Erythroblast (primary cell): Measurements from ENCODE around the gene SOD2.
"Not testable (repeated sequence)": the region's sequence is repeated elsewhere in the genome, so short reads cannot be mapped to it uniquely, and the experiment has no call there.

Source experiments
- DNase-seq, 2 experiments: peaks; one replicate each; lab custom pipeline; 2025; lab: John Stamatoyannopoulos, UW
- GATA1 ChIP-seq: IDR thresholded peaks from 2 replicates; pipeline ENCODE4 v1.6.1; 2011; ENCODE audit warnings: low read depth, mild to moderate bottlenecking, control low read depth, low read length, moderate library complexity
- POLR2A ChIP-seq: IDR thresholded peaks from 2 replicates; pipeline ENCODE4 v1.6.1; 2011; ENCODE audit warnings: mild to moderate bottlenecking, low read length

Gene SOD2

GRCh38 chr6:159693128-159693893 lies at the start of gene SOD2:
Gene SOD2, minus strand, starts transcription at chr6:159693241. Its CDS starts 74 bp downstream, at chr6:159693167.
- peak; percentile 92 to 95 for DNase-seq
- TF ChIP-seq GATA1 (no peak), POLR2A (peak; percentile 88)

- TF ChIP-seq GATA1 (no peak), POLR2A (no peak)
- peak; percentile 16 to 63 for DNase-seq
Measured at GRCh38 chr6:159742165-159742564, 49.1 kb upstream of the SOD2 start.

- TF ChIP-seq POLR2A: no peak
- TF ChIP-seq GATA1: no peak
- DNase-seq: no peak
Measured at GRCh38 chr6:159739341-159739740, 46.3 kb upstream of the SOD2 start.

- no peak for TF ChIP-seq POLR2A
- TF ChIP-seq GATA1: no peak
- no peak for DNase-seq
Measured at GRCh38 chr6:159736908-159737307, 43.9 kb upstream of the SOD2 start.

GRCh38 chr6:159733395-159733794 lies 40.4 kb upstream of the SOD2 start:
- DNase-seq: not testable (repeated sequence)

- DNase-seq: not testable (repeated sequence)
Measured at GRCh38 chr6:159732550-159732949, 39.5 kb upstream of the SOD2 start.

GRCh38 chr6:159730332-159730676 lies 37.3 kb upstream of the SOD2 start:
- TF ChIP-seq POLR2A (no peak), GATA1 (no peak)

GRCh38 chr6:159729598-159730331 lies 36.7 kb upstream of the SOD2 start:
- TF ChIP-seq POLR2A (no peak), GATA1 (no peak)
- peak; percentile 11 to 27 for DNase-seq

More at GRCh38 chr6:159730332-159730676, 37.3 kb upstream of the SOD2 start:
- no peak for DNase-seq

GRCh38 chr6:159728531-159728964 lies 35.5 kb upstream of the SOD2 start:
- TF ChIP-seq GATA1: no peak
- TF ChIP-seq POLR2A: no peak
- peak; percentile 66 to 81 for DNase-seq

GRCh38 chr6:159727717-159728445 lies 34.8 kb upstream of the SOD2 start:
- no peak for TF ChIP-seq GATA1
- TF ChIP-seq POLR2A: no peak
- DNase-seq: peak; percentile 79 to 87

GRCh38 chr6:159726918-159727716 lies 34.1 kb upstream of the SOD2 start, which contains the start of gene WTAP:
Gene WTAP, plus strand, starts transcription at chr6:159727506. Its CDS starts 8,760 bp downstream, at chr6:159736266.
- no peak for TF ChIP-seq GATA1
- TF ChIP-seq POLR2A: peak; percentile 94
- peak; percentile 98 for DNase-seq

GRCh38 chr6:159726255-159726917 lies 33.3 kb upstream of the SOD2 start:
- no peak for TF ChIP-seq POLR2A
- TF ChIP-seq GATA1: no peak
- DNase-seq: no peak

- not testable (repeated sequence) for DNase-seq
Measured at GRCh38 chr6:159725208-159725607, 32.2 kb upstream of the SOD2 start.
